ENCODE measurements around the gene ADGRE3.

Gene ADGRE3

DNA sequence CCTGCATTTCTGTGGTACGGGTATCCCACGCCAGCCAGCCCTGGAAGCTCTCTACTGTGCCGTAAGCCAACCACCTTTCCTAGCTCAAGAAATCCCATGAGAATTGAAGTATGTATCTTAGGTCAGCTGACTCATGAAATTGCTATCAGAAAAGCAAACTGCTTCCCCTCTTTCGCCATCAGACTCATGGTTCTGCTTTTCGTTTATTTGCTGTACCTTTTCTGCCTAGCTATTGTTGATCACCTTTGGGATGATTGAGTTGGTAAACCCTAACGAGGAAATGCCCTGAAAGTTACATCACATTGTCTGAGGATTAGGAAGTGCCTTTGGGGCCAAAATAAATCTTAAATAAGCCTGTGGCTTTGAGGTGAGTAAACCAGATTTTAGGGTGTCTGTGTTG is at the start of gene ADGRE3:
Gene ADGRE3 (minus strand): TSS at position 81 of the 400 bp plus-strand sequence. CDS start 74 bp downstream, at position 7.
- DNase-seq (ENCODE audit: low read depth, low spot score): no peak
- H3K27ac ChIP-seq: no peak within 1 kb of the TSS

- DNase-seq (ENCODE audit: low read depth, low spot score): no peak
- H3K27ac ChIP-seq: no peak overlapping the region
These were observed 47.5 kb upstream of the ADGRE3 start for GRCh38 chr19:14722127-14722526.

GRCh38 chr19:14719162-14719561 is 44.5 kb upstream of the ADGRE3 start:
- no peak for DNase-seq (ENCODE audit: low read depth, low spot score)
- H3K27ac ChIP-seq: no peak overlapping the region

DNA sequence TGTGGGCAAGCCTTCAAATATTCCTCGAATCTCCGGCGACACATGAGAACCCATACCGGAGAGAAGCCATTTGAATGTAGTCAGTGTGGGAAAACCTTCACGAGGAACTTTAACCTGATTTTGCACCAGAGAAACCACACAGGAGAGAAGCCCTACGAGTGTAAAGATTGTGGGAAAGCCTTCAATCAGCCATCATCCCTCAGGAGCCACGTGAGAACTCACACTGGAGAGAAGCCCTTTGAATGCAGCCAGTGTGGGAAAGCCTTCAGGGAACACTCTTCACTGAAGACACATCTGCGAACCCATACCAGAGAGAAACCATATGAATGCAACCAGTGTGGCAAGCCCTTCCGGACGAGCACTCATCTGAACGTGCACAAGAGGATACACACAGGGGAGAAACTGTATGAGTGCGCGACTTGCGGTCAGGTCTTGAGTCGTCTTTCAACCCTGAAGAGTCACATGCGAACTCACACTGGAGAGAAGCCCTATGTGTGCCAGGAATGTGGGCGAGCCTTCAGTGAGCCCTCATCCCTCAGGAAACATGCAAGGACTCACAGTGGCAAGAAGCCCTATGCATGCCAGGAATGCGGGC is 44.0 kb upstream of the ADGRE3 start:
- DNase-seq (ENCODE audit: low read depth, low spot score): no peak
- H3K27ac ChIP-seq: no peak overlapping the region

- H3K27ac ChIP-seq: no peak overlapping the region
- no peak for DNase-seq (ENCODE audit: low read depth, low spot score)
These were observed 41.2 kb upstream of the ADGRE3 start for GRCh38 chr19:14715841-14716240.

DNA sequence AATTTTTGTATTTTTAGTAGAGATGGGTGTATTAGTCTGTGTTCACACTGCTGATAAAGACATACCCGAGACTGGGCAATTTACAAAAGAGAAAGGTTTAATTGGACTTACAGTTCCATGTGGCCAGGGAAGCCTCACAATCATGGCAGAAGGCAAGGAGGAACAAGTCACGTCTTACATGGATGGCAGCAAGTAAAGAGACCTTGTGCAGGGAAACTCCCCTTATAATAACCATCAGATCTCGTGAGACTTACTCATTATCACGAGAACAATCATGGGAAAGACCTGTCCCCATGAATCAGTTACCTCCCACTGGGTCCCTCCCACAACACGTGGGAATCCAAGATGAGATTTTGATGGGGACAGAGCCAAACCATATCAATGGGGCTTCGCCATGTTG is 29.8 kb upstream of the ADGRE3 start:
- no peak for DNase-seq (ENCODE audit: low read depth, low spot score)
- no peak overlapping the region for H3K27ac ChIP-seq

DNA sequence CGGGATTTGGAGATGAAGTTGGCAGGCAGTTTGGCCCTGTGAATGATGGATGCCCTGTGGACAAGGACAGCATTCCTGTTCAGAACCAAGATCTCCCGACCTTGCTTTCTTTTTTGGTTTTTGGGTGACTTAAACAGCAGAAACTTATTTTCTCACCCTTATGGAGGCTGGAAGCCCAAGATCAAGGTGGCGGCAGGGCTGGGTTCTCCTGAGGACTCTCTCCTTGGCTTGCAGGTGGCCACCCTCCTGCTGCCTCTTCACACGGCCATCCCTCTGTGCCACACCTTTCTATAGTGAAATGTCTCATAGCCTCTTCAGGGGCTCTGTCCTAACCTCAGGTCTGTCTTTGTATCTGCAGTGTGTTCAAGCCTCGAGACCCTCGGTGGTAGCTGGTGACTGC is 29.2 kb upstream of the ADGRE3 start:
- no peak overlapping the region for H3K27ac ChIP-seq
- no peak for DNase-seq (ENCODE audit: low read depth, low spot score)

- DNase-seq (ENCODE audit: low read depth, low spot score): no peak
- no peak overlapping the region for H3K27ac ChIP-seq
These were observed 26.2 kb upstream of the ADGRE3 start for GRCh38 chr19:14700711-14701375.

DNA sequence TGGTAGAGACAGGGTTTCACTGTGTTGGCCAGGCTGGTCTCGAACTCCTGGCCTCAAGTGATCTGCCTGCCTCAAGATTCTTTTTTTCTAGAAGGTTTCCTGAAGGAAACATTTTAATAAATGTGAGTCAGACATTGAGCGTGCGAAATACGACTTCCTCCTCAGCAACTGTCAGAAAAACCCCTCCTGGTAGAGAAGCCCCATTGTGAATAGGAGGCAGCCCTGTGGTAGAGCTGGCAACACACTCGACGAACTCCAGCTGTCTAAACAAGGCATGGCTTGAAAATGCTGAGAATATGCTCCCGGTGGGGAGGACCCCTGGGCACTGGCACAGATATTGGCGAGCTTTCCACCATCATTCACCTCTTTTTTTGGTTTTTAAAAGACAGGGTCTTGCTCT is 25.0 kb upstream of the ADGRE3 start:
- DNase-seq (ENCODE audit: low read depth, low spot score): no peak
- H3K27ac ChIP-seq: no peak overlapping the region

DNA sequence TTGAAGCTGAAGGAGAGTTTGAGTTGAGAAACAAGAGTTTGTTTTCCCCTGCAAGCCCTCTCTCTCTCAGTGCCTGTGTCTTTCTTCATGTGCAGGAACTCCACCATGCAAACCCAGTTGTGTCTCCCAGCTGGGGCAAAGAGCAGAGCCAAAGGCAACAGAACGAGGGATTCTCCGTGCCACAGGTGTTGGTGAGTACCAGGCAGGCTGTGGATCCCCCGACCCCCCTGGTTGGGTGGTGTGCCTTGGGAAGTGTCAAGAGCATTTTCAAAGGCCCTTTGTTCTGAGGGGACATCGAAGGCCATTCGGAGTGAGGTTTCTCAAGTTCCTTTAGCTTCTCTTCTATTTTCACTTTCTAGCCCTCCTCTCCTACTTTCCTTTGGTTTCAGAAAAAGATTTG is 20.8 kb upstream of the ADGRE3 start:
- DNase-seq (ENCODE audit: low read depth, low spot score): no peak
- H3K27ac ChIP-seq: no peak overlapping the region

DNA sequence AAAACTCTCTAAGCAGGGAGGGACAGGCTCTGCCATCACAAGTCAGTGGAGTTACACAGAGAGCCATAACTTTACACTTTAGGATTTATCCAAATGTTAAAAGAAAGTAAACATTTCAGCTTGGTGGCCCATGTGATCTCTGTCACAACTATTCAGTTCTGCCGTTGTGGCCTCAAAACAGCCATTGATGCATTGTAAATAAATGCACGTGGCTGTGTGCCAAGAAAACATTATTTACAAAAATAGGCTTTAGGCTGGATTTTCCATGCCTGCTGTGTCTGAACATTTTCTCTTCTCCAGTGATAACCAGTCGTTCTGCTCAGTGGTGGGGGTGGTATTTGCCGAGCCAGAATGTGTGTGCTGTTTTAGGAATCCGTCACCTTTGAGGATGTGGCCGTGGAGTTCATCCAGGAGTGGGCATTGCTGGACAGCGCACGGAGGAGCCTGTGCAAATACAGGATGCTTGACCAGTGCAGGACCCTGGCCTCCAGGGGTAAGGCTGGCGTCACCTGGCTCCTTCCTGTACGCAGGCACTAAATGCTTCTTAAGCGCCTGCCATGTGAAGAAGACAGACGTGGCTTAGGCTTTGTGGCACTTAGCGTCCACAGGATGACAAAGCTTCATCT is 20.1 kb upstream of the ADGRE3 start:
- no peak for DNase-seq (ENCODE audit: low read depth, low spot score)
- no peak overlapping the region for H3K27ac ChIP-seq

DNA sequence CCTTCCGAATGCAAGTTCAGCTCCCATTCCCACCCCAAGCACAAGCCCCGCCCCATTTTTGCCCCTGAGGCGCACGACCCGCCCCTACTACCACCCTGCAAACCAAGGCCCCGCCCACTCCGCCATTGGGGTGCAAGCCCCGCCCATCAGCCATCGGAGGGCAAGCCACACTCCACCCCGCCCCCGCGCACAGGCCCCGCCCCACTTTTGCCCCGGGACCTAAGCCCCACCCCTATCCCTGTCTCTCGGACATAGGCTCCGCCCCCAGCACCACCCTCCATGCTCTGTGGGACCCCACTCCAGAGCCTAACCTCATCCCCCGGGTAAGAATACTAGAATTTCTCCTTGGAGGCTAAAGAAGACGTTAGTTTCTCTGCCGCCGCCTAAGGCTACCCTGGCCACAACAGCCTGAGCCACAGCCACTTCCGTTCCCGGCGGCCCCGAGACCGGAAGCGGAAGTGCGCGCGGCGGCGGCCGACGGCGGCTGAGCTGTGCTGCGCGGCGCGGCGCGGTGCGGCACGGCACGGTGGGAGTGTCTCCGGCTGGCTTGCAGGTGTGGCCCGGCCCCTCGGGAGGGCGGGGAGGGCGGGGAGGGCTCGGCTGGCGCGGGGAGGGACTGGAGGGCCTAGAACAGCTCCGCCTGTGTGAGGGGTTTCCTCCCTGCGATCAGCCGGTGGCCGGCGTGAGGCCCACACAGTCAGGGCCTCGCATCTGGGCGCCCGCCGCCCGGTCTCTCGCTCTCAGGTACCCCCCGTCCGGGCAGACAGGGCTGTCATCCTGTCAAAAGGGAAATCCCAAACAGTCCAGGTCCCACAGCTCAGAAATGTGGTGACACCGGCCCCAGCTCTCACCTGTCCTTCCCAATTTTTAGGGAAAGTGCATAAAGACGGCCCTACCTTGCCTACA is 15.2 kb upstream of the ADGRE3 start, which contains the start of gene ZNF333:
Gene ZNF333 (plus strand): TSS at position 451 of the 906 bp plus-strand sequence. CDS start 3,444 bp downstream, outside the sequence.
- H3K27ac ChIP-seq: peak within 1 kb of the TSS; percentile 92
- DNase-seq (ENCODE audit: low read depth, low spot score): peak; percentile 44

GRCh38 chr19:14686411-14686810 is 11.8 kb upstream of the ADGRE3 start:
- DNase-seq (ENCODE audit: low read depth, low spot score): no peak
- no peak overlapping the region for H3K27ac ChIP-seq

GRCh38 chr19:14683439-14683838 is 8.8 kb upstream of the ADGRE3 start:
- DNase-seq (ENCODE audit: low read depth, low spot score): no peak
- H3K27ac ChIP-seq: no peak overlapping the region

GRCh38 chr19:14682084-14682483 is 7.4 kb upstream of the ADGRE3 start:
- no peak for DNase-seq (ENCODE audit: low read depth, low spot score)
- H3K27ac ChIP-seq: no peak overlapping the region

- DNase-seq (ENCODE audit: low read depth, low spot score): no peak
These were observed 3.6 kb upstream of the ADGRE3 start for GRCh38 chr19:14678199-14678598.

GRCh38 chr19:14677464-14677863 is 2.8 kb upstream of the ADGRE3 start:
- H3K27ac ChIP-seq: no peak overlapping the region
- no peak for DNase-seq (ENCODE audit: low read depth, low spot score)

More at GRCh38 chr19:14678199-14678598, 3.6 kb upstream of the ADGRE3 start:
- H3K27ac ChIP-seq: no peak overlapping the region

GRCh38 chr19:14676762-14677161 is 2.1 kb upstream of the ADGRE3 start:
- no peak overlapping the region for H3K27ac ChIP-seq
- no peak for DNase-seq (ENCODE audit: low read depth, low spot score)

GRCh38 chr19:14673088-14673487 is 1.6 kb downstream of the ADGRE3 start:
- H3K27ac ChIP-seq: no peak overlapping the region
- DNase-seq (ENCODE audit: low read depth, low spot score): no peak

DNA sequence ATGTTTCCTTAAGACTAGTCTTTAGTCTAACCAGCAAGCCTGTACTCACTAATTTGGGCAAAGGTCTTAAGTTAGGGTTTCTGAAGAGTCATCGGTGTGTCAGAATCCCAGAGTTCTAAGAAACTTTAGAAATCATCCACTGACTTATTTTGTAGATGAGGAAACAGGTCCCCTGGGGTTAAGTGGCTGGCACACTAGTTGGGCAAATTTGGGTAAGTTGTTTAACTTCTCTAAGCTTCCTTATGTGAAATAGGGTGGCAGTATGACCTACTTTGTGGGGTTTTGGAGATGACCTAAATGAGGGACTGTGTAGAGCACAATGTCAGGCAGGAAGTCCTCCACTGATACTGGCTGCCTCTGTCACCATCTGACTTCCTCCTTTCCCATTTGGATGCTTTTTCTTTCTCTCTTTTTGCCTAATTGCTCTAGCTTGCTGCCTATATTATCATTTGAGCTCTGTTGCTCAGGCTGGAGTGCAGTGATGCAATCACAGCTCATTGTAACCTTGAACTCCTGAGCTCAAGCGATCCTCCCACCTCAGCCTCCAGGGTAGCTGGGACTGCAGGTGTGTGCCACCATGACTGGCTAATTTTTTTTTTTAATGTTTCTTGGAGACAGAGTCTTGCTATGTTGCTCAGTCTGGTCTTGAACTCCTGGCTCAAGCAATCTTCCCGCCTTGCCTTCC is 2.3 kb downstream of the ADGRE3 start:
- H3K27ac ChIP-seq: no peak overlapping the region
- no peak for DNase-seq (ENCODE audit: low read depth, low spot score)
